Activated T-helper 1 cell treated with anti-CD3 and anti-CD28 coated beads, Interleukin-12 subunit alpha, Interleukin-12 subunit beta, Interleukin-2, Interleukin-4 antibody, amounts not matched to agents 30 ng/mL and 10 ng/mL and 1 ng/mL, durations not matched to agents 14 hours and 24 hours and 36 hours (primary cell): Measurements from ENCODE around the gene PLIN3. TPM values are rescaled to one million over a fixed set of nuclear protein-coding genes. Genes with fewer than 3 reads are reported as not detected.
"Not testable (repeated sequence)": the region's sequence is repeated elsewhere in the genome, so short reads cannot be mapped to it uniquely, and the experiment has no call there.

Experiments
- DNase-seq: peaks from one replicate; pipeline ENCODE4 v3.0.0; 2021; ENCODE audit warnings: low spot score
- H3K27ac Mint-ChIP-seq: one replicate; pipeline ENCODE4 v1.8.0; 2021; ENCODE audit warnings: mild to moderate bottlenecking, mixed read lengths
- H3K27me3 Mint-ChIP-seq: one replicate; pipeline ENCODE4 v1.8.0; 2022; ENCODE audit warnings: mild to moderate bottlenecking, moderate library complexity, mixed read lengths; ENCODE audit not compliant: insufficient read depth
- H3K36me3 Mint-ChIP-seq: one replicate; pipeline ENCODE4 v1.8.0; 2021; ENCODE audit warnings: low read depth, mixed read lengths
- H3K4me1 Mint-ChIP-seq: one replicate; pipeline ENCODE4 v1.8.0; 2021; ENCODE audit warnings: low read depth, mixed read lengths
- H3K4me3 Mint-ChIP-seq: one replicate; pipeline ENCODE4 v1.8.0; 2021; ENCODE audit warnings: mild to moderate bottlenecking, moderate library complexity, mixed read lengths
- H3K9me3 Mint-ChIP-seq: one replicate; pipeline ENCODE4 v1.8.0; 2021; ENCODE audit warnings: mixed read lengths
- intact Hi-C: fragments of 100-400 bp; cut with micrococcal nuclease; formaldehyde crosslinking; loops from one replicate; pipeline ENCODE4 v1.15.1; 2024
- total RNA-seq: library from RNA; stranded (reverse); gene quantifications from 2 replicates; pipeline ENCODE4 v1.2.3, GENCODE V29; 2022

The PLIN3 gene
- total RNA-seq, 1 donor from 2014 or later, result 33.2 TPM

DNA sequence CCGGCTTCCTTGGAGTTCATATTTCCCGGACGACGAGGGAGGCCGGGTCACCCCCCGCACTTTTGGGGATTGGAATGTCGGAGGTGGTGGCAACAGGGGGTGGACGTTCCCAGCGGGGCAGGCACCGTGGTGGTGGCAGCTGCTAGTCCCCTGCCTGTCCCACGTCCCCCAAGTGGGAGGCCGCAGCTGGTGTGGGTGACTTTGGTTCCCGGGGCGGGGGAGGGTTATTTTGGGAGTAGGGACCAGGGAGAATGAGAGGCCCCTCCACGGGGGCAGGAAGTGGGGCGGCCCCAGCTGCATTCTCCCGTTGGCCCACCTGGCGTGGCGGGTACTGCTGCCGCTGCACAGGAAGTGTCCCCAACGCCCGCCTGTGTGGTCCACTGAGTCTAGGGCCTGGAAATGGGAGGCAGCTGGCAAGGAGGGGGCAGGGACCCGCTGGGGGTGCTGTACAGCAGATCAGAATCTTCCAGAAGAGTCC is 11.1 kb upstream of the PLIN3 start:
- intact Hi-C loops, result no loop called here
- H3K4me3 Mint-ChIP-seq, result no peak overlapping the region
- DNase-seq, result no peak
- H3K27me3 Mint-ChIP-seq, result peaks cover 2% of the 10 kb centered on the region
- no peaks in the 10 kb centered on the region for H3K4me1 Mint-ChIP-seq
- no peak overlapping the region for H3K27ac Mint-ChIP-seq
- H3K9me3 Mint-ChIP-seq, result no peaks in the 10 kb centered on the region
- H3K36me3 Mint-ChIP-seq, result no peaks in the 10 kb centered on the region

DNA sequence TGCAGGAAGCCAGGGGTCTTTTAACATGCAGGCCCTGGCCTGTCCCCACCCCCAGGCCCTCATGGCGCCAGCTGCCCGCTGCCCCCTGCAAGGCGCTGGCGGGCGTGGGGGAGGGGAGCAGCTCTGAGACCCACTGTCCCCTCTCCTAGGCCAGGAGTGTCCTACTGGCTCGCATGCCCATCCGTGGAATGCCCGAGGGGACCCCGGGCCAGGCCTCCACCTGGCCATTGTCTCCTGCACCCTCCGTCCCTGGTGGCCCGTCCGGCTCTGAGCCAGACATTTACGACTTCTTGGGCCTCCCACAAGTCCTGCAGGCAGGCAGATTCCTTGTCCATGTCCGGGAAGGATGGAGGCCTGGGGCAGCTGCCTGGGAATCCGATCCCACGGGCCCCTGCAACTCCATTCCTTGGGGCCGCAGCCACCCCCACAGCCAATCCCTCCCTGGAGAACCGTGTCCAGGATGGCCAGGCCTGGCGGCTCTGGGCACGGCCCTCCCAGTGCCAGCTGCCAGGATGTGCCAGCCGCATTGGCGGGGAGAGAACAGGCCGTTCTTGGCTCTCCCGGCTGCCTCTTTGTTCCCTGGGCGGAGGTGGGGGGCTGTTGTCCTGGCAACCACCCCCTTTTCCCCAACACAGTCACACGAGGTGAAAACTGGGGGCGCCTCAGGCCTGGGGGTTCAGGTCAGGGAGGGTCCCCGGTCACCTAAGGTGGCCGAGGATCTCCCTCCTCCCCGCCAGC is 10.5 kb upstream of the PLIN3 start:
- H3K27ac Mint-ChIP-seq, result no peak overlapping the region
- no peaks in the 10 kb centered on the region for H3K9me3 Mint-ChIP-seq
- no peaks in the 10 kb centered on the region for H3K36me3 Mint-ChIP-seq
- H3K4me1 Mint-ChIP-seq, result peaks cover under 1% of the 10 kb centered on the region
- no peak overlapping the region for H3K4me3 Mint-ChIP-seq
- peaks cover 2% of the 10 kb centered on the region for H3K27me3 Mint-ChIP-seq
- no peak for DNase-seq
- intact Hi-C loops, result no loop called here

DNA sequence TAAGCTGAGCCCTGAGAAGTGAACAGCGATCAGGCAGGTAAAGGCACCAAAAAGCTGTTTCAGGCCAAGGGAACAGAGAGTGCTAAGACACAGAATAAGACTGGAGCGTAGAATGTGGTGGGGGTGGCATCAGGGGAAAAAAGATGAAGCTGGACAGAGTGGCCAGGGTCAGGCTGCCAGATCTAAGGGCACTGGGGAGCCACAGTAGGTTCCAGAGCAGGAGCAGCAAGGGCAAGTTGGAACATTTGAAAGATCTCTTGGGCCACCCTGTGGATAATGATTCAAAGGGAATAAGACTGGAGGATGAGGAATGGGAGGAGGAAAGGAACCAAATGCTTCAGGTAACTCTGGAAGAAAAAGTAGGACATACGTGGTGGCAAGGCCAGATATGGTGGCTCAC is 6.5 kb upstream of the PLIN3 start:
- intact Hi-C loops, result no loop called here
- no peaks in the 10 kb centered on the region for H3K36me3 Mint-ChIP-seq
- no peaks in the 10 kb centered on the region for H3K9me3 Mint-ChIP-seq
- no peak for DNase-seq
- H3K27me3 Mint-ChIP-seq, result peaks cover 8% of the 10 kb centered on the region
- peaks cover 18% of the 10 kb centered on the region for H3K4me1 Mint-ChIP-seq
- H3K27ac Mint-ChIP-seq, result no peak overlapping the region
- no peak overlapping the region for H3K4me3 Mint-ChIP-seq

DNA sequence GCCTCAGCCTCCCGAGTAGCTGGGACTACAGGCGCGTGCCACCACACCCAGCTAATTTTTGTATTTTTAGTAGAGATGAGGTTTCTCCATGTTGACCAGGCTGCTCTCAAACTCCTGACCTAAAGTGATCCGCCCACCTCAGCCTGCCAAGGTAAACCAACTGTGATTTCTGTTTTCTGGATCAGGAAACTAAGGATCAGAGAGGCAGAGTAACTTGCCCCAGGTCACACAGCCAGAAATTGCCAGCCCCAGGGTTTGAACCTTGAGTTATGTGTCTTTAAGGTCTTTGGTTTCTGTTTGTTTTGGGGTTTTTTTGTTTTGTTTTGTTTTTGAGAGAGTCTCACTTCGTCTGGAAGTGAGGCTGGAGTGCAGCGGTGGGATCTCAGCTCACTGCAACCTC is 4.2 kb upstream of the PLIN3 start:
- no peaks in the 10 kb centered on the region for H3K9me3 Mint-ChIP-seq
- H3K27ac Mint-ChIP-seq, result no peak overlapping the region
- DNase-seq, result no peak
- intact Hi-C loops, result loop anchor here (1.0 kb wide), 2 partner anchors 40 to 160 kb away; no protein-coding TSS in a partner anchor
- peaks cover 6% of the 10 kb centered on the region for H3K27me3 Mint-ChIP-seq
- peaks cover 28% of the 10 kb centered on the region for H3K4me1 Mint-ChIP-seq
- no peaks in the 10 kb centered on the region for H3K36me3 Mint-ChIP-seq
- H3K4me3 Mint-ChIP-seq, result no peak overlapping the region

DNA sequence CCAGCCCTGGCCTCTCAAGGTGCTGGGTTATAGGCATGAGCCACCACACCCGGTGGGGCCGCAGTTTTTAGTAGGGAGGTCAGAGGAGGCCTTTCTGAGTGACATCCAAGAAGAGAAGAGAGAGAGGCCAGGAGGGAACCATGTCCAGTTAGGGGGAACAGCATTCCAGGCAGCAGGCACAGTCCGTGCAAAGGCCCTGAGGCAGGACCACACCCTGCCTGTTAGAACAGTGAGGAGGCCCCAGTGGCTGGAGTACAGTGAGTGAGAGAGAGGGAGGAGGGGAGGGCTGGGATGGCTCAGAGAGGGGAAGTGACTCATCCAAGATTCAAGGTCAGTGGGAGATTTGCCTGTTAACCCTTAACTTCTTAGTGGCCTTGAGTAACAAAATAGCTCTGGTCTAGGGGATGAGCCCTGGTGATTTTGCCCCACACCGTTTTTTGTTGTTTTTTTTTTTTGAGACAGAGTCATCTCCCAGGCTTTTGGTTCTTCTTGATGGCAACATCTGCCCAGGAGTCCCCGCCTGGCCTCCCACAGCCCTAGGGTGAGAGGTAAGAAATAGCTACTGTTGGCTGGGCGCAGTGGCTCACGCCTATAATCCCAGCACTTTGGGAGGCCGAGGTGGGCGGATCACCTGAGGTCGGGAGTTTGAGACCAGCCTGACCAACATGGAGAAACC is 2.7 kb upstream of the PLIN3 start:
- intact Hi-C loops, result no loop called here
- Mint-ChIP-seq H3K4me3 (no peak overlapping the region), H3K4me1 (peaks cover 34% of the 10 kb centered on the region), H3K9me3 (no peaks in the 10 kb centered on the region), H3K27ac (no peak overlapping the region), H3K36me3 (no peaks in the 10 kb centered on the region), H3K27me3 (peaks cover 6% of the 10 kb centered on the region)
- no peak for DNase-seq

DNA sequence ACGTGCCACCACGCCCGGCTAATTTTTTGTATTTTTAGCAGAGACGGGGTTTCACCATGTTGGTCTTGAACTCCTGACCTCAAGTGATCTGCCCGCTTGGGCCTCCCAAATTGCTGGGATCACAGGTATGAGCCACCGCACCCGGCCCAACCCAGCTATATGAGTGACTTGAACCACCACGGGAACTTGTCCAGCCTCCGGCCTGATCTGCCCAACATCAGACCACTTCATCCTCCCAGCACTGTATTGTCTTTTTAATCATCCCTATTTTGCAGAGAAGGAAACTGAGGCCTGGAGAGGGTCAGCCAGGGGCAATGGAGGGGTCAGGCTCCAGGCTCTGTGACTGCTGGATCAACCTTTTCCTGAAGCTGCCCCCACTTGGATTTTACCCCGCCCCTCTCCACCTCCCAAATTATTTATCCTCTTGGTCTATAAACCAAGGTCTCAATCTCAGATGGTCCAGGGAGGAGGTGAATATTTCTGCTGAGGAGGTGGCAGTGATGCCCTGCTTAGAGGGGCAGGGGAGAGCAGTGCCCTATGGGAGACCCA is 893 bp upstream of the PLIN3 start:
- Mint-ChIP-seq H3K27ac (peak overlapping the region; percentile 55), H3K27me3 (peaks cover 6% of the 10 kb centered on the region), H3K4me3 (peak overlapping the region; percentile 85), H3K9me3 (no peaks in the 10 kb centered on the region), H3K36me3 (no peaks in the 10 kb centered on the region), H3K4me1 (peaks cover 34% of the 10 kb centered on the region)
- no peak for DNase-seq
- intact Hi-C loops, result loop anchor here (5.0 kb wide), 1 partner anchor 136 kb away; no protein-coding TSS in a partner anchor

DNA sequence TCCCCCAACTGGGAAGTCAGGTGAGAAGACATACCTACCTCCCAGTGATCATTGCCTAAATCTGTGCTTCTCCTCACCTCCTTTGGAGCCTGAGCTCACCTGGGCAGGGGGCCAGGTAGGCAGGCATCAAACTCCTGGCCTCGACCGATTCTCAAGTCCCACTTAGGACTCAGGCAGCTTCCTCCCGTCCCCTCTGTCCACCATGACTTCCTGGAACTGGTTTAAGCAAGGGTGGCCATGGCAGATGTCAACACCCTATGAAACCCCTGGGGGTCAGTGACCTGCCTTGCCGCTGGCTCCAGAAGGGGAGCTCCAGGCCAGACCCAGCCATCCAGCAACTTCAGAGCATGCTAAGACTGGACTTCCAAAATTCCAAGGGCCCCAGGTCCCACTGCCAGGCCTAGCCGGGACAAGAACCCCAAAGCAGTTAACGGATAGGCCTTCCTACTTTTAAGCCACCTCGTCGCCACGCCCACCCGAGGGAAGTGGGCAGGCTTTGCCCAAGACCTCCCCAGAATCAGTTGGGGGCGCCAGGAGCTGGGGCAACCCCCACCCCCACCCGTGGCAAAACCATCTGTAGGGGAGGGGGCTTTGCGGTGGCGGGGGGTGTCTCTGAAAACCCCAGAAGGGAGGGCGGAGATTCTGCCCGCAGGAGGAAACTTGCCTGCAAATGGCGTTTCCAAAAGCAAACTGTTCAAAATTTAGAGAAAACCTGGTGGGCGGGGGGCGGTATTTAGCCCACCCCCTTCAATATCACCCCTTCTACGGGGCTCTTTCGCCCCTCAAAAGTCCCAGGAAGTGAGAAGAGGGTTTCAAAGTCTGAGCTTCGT is 657 bp downstream of the PLIN3 start:
- peak; percentile 14 for DNase-seq
- no peaks in the 10 kb centered on the region for H3K36me3 Mint-ChIP-seq
- peaks cover 2% of the 10 kb centered on the region for H3K27me3 Mint-ChIP-seq
- peaks cover 28% of the 10 kb centered on the region for H3K4me1 Mint-ChIP-seq
- H3K9me3 Mint-ChIP-seq, result no peaks in the 10 kb centered on the region
- intact Hi-C loops, result loop anchor here (1.0 to 5.0 kb wide), 8 partner anchors 36 to 197 kb away; partner anchors contain the start of genes FEM1A, MYDGF and TICAM1
- H3K27ac Mint-ChIP-seq, result peak overlapping the region; percentile 48
- H3K4me3 Mint-ChIP-seq, result peak overlapping the region; percentile 85

DNA sequence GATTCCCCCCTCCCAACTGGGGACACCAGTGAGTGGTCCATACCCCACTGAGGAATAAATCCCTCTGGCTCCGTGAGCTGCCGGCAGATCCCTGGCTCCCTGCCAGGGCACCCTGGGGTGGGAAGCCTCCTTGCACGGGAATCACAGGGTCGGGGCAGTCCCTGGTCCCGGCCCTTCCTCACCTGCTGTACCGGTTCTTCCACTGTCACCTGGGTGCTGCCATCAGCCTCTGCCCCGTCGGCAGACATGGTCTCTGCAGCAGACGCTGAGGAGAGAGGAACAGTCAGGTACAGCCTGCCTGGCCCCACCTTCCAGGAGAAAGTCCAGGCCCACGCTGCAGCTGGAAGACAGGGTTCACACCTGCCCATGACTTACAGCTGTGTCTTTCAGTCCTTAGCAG is 6.3 kb downstream of the PLIN3 start:
- no peak for DNase-seq
- Mint-ChIP-seq H3K4me1 (peaks cover under 1% of the 10 kb centered on the region), H3K27me3 (no peaks in the 10 kb centered on the region), H3K36me3 (no peaks in the 10 kb centered on the region), H3K4me3 (no peak overlapping the region), H3K27ac (no peak overlapping the region), H3K9me3 (no peaks in the 10 kb centered on the region)
- intact Hi-C loops, result no loop called here

DNA sequence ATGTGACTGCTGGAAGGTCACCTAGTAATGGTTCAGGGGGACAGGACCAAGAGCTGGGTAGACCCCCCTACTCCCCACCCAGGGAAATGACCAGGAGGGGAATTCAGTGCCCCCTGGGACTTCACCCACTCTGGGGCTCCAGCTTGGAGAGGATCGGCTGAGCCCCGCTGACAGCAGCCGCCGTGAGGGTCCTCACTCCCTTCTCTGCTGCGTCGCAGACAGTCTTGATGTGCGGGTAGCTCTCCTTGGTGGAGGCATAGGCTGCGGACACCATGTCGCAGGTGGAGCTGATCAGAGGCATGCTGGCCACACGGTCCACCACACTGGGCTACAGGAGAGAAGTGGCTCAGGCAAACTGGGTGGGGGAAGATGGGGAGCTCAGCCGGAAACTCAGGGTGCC is 7.8 kb downstream of the PLIN3 start:
- Mint-ChIP-seq H3K4me3 (no peak overlapping the region), H3K27me3 (no peaks in the 10 kb centered on the region), H3K4me1 (no peaks in the 10 kb centered on the region), H3K27ac (no peak overlapping the region), H3K36me3 (no peaks in the 10 kb centered on the region), H3K9me3 (no peaks in the 10 kb centered on the region)
- DNase-seq, result no peak
- intact Hi-C loops, result no loop called here

DNA sequence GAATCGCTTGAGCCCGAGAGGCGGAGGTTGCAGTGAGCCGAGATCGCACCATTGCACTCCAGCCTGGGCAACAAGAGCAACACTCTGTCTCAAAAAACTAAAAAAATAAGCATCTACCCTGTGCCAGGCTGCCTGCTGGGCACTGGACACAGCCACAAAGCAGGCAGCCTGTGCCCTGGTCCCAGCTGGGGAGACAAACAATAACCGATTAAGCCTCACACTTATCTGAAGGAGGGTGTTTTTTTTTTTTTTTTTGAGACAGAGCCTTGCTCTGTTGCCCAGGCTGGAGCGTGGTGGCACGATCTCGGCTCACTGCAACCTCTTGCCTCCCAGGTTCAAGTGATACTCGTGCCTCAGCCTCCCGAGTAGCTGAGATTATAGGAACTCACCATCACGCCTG is 11.0 kb downstream of the PLIN3 start:
- H3K4me1 Mint-ChIP-seq, H3K27me3 Mint-ChIP-seq, DNase-seq, H3K27ac Mint-ChIP-seq, intact Hi-C loops, H3K36me3 Mint-ChIP-seq, H3K9me3 Mint-ChIP-seq, H3K4me3 Mint-ChIP-seq: not testable (repeated sequence)

DNA sequence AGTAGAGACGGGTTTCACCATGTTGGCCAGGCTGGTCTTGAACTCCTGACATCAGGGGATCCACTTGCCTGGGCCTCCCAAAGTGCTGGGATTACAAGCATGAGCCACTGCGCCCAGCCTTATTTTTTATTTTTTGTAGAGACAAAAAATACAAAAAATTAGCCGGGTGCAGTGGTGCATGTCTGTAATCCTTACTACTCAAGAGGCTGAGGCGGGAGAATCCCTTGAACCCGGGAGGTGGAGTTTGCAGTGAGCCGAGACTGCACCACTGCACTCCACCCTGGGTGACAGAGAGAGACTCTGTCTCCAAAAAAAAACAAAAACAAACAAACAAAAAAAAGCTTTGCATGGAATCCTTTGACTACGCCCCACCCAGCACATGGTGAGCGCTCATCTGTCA is 14.0 kb downstream of the PLIN3 start:
- H3K4me1 Mint-ChIP-seq, H3K27ac Mint-ChIP-seq, H3K4me3 Mint-ChIP-seq, H3K9me3 Mint-ChIP-seq, DNase-seq, intact Hi-C loops, H3K27me3 Mint-ChIP-seq, H3K36me3 Mint-ChIP-seq: not testable (repeated sequence)

DNA sequence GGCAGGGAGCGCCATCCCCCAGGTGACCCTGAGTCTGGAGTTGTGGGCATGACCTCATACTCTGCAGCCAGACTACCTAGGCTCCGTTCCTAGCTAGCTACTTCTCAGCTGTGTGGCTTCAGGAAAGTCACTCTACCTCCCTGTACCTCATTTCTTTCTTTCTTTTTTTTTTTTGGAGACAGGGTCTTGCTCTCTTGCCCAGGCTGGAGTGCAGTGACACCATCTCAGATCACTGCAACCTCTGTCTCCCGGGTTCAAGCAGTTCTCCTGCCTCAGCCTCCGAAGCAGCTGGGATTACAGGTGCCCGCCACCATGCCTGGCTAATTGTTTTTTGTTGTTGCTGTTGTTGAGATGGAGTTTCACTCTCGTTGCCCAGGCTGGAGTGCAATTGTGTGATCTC is 15.0 kb downstream of the PLIN3 start:
- Mint-ChIP-seq H3K36me3 (peaks cover 3% of the 10 kb centered on the region), H3K4me1 (no peaks in the 10 kb centered on the region), H3K9me3 (no peaks in the 10 kb centered on the region), H3K27ac (no peak overlapping the region), H3K27me3 (no peaks in the 10 kb centered on the region), H3K4me3 (no peak overlapping the region)
- DNase-seq, result no peak
- intact Hi-C loops, result no loop called here
